ENCODE measurements around the gene PHF14.

The PHF14 gene

GRCh38 chr7:11082552-11083213, 109.0 kb downstream of the PHF14 start:
- no peak for DNase-seq (ENCODE audit: low read depth in 2 of 2)

GRCh38 chr7:11083214-11083568, 109.5 kb downstream of the PHF14 start:
- no peak for DNase-seq (ENCODE audit: low read depth in 2 of 2)

- DNase-seq (ENCODE audit: low read depth in 2 of 2), result no peak
These were observed 130.9 kb downstream of the PHF14 start for GRCh38 chr7:11104578-11104977.

- no peak for DNase-seq (ENCODE audit: low read depth in 2 of 2)
These were observed 136.0 kb downstream of the PHF14 start for GRCh38 chr7:11109659-11110058.

- no peak for DNase-seq (ENCODE audit: low read depth in 2 of 2)
These were observed 146.5 kb downstream of the PHF14 start for GRCh38 chr7:11120068-11120664.

- DNase-seq (ENCODE audit: low read depth in 2 of 2), result no peak
These were observed 147.1 kb downstream of the PHF14 start for GRCh38 chr7:11120675-11121220.

GRCh38 chr7:11124856-11125559, 151.3 kb downstream of the PHF14 start:
- no peak for DNase-seq (ENCODE audit: low read depth in 2 of 2)

- DNase-seq (ENCODE audit: low read depth in 2 of 2), result no peak
These were observed 153.6 kb downstream of the PHF14 start for GRCh38 chr7:11127114-11127785.

- DNase-seq (ENCODE audit: low read depth in 2 of 2), result no peak
These were observed 154.3 kb downstream of the PHF14 start for GRCh38 chr7:11127988-11128387.

- DNase-seq (ENCODE audit: low read depth in 2 of 2), result no peak
These were observed 154.8 kb downstream of the PHF14 start for GRCh38 chr7:11128498-11128897.

- DNase-seq (ENCODE audit: low read depth in 2 of 2), result no peak
These were observed 156.3 kb downstream of the PHF14 start for GRCh38 chr7:11130012-11130411.

GRCh38 chr7:11130601-11131000, 156.9 kb downstream of the PHF14 start:
- no peak for DNase-seq (ENCODE audit: low read depth in 2 of 2)

- no peak for DNase-seq (ENCODE audit: low read depth in 2 of 2)
These were observed 159.8 kb downstream of the PHF14 start for GRCh38 chr7:11133436-11133959.

- DNase-seq (ENCODE audit: low read depth in 2 of 2), result no peak
These were observed 161.9 kb downstream of the PHF14 start for GRCh38 chr7:11135573-11135972.

GRCh38 chr7:11141541-11141940, 167.9 kb downstream of the PHF14 start:
- DNase-seq (ENCODE audit: low read depth in 2 of 2), result no peak

GRCh38 chr7:11153694-11154093, 180.0 kb downstream of the PHF14 start:
- DNase-seq (ENCODE audit: low read depth in 2 of 2), result no peak

- no peak for DNase-seq (ENCODE audit: low read depth in 2 of 2)
These were observed 182.2 kb downstream of the PHF14 start for GRCh38 chr7:11155883-11156282.

- DNase-seq (ENCODE audit: low read depth in 2 of 2), result no peak
These were observed 187.8 kb downstream of the PHF14 start for GRCh38 chr7:11161499-11161898.

- DNase-seq (ENCODE audit: low read depth in 2 of 2), result no peak
These were observed 189.5 kb downstream of the PHF14 start for GRCh38 chr7:11163220-11163619.

GRCh38 chr7:11166051-11166450, 192.4 kb downstream of the PHF14 start:
- no peak for DNase-seq (ENCODE audit: low read depth in 2 of 2)

- no peak for DNase-seq (ENCODE audit: low read depth in 2 of 2)
These were observed 195.0 kb downstream of the PHF14 start for GRCh38 chr7:11168650-11169170.

- no peak for DNase-seq (ENCODE audit: low read depth in 2 of 2)
These were observed 196.5 kb downstream of the PHF14 start for GRCh38 chr7:11170175-11170574.

All from stimulated activated CD8-positive, alpha-beta memory T cell treated with anti-CD3 and anti-CD28 coated beads, Interleukin-7, amount 100 ng/mL, for 4 hours (primary cell).